CD4-positive, alpha-beta memory T cell (primary cell): ENCODE measurements around the gene RIPK4. TPM values are rescaled to one million over a fixed set of nuclear protein-coding genes. Genes with fewer than 3 reads are reported as not detected.

Experiments used
- CTCF ChIA-PET: fragments of 350-600 bp; sonication (Branson Sonifier 250); formaldehyde crosslinking; loops from one replicate; lab custom pipeline; 2021; ENCODE audit warnings: inconsistent platforms; ENCODE audit not compliant: partially characterized antibody; lab: Charles Lee
- POLR2A ChIA-PET: fragments of 350-600 bp; sonication (Branson Sonifier 250); formaldehyde crosslinking; loops from one replicate; lab custom pipeline; 2021; ENCODE audit not compliant: partially characterized antibody; lab: Charles Lee
- DNase-seq, 5 donors: peaks; one replicate each; pipeline versions ENCODE4 v3.0.0 to v3.0.0-alpha.2; 2020 to 2022; ENCODE audit warnings: mixed read lengths in 1 of 5
- H3K27ac ChIP-seq: one replicate; pipeline ENCODE4 v1.7.0; 2013; ENCODE audit warnings: low read depth, low read length
- H3K27me3 ChIP-seq: 2 replicates; pipeline ENCODE4 v1.7.0; 2013; ENCODE audit warnings: mild to moderate bottlenecking, low read length, moderate library complexity; ENCODE audit not compliant: insufficient read depth
- H3K36me3 ChIP-seq: 2 replicates; pipeline ENCODE4 v1.7.0; 2013; ENCODE audit warnings: mild to moderate bottlenecking, low read length, moderate library complexity; ENCODE audit not compliant: insufficient read depth
- H3K4me1 ChIP-seq: 2 replicates; pipeline ENCODE4 v1.7.0; 2013; ENCODE audit warnings: mild to moderate bottlenecking, low read length, moderate library complexity; ENCODE audit not compliant: insufficient read depth
- H3K4me3 ChIP-seq, 2 donors: one replicate each; pipeline ENCODE4 v1.7.0; 2013; ENCODE audit warnings: low read length in 2 of 2, mild to moderate bottlenecking in 1 of 2
- H3K9me3 ChIP-seq, 2 donors: one replicate each; pipeline ENCODE4 v1.7.0; 2013; ENCODE audit warnings: low read length in 2 of 2, control low read depth in 1 of 2; ENCODE audit not compliant: control insufficient read depth in 1 of 2
- H3K27ac Mint-ChIP-seq, 7 donors: one replicate each; pipeline ENCODE4 v1.8.0; 2020 to 2021; ENCODE audit warnings: mixed read lengths in 7 of 7, mild to moderate bottlenecking in 6 of 7, inconsistent platforms in 3 of 7, moderate library complexity in 3 of 7
- H3K27me3 Mint-ChIP-seq, 2 donors: one replicate each; pipeline ENCODE4 v1.8.0; 2020 to 2021; ENCODE audit warnings: mixed read lengths in 2 of 2
- H3K36me3 Mint-ChIP-seq, 2 donors: one replicate each; pipeline ENCODE4 v1.8.0; 2020 to 2021; ENCODE audit warnings: mixed read lengths in 2 of 2, inconsistent platforms in 1 of 2, mild to moderate bottlenecking in 1 of 2
- H3K4me1 Mint-ChIP-seq, 4 donors: one replicate each; pipeline ENCODE4 v1.8.0; 2020 to 2021; ENCODE audit warnings: mixed read lengths in 4 of 4, mild to moderate bottlenecking in 1 of 4
- H3K4me3 Mint-ChIP-seq, 8 donors: one replicate each; pipeline ENCODE4 v1.8.0; 2020 to 2021; ENCODE audit warnings: mixed read lengths in 8 of 8, mild to moderate bottlenecking in 7 of 8, moderate library complexity in 6 of 8, inconsistent platforms in 3 of 8
- H3K9me3 Mint-ChIP-seq, 8 donors: one replicate each; pipeline ENCODE4 v1.8.0; 2020 to 2021; ENCODE audit warnings: mixed read lengths in 8 of 8, mild to moderate bottlenecking in 5 of 8, inconsistent platforms in 3 of 8, moderate library complexity in 1 of 8
- intact Hi-C: fragments of 100-400 bp; cut with micrococcal nuclease; formaldehyde crosslinking; loops from one replicate; pipeline ENCODE4 v1.15.1; 2023
- polyA plus RNA-seq, 2 donors: library from polyadenylated mRNA; unstranded; fragments of 300-500 nt; fragmentation: Illumina TruSeq; gene quantifications; one replicate each; pipeline ENCODE4 v1.2.3, GENCODE V29; 2021
- total RNA-seq, 2 experiments: library from RNA; stranded (reverse); gene quantifications; one replicate each; pipeline ENCODE4 v1.2.3, GENCODE V29; 2021

RIPK4 gene
- total and polyA plus RNA-seq, 4 experiments from 2014 or later: 0.16 to 0.36 (median 0.26) TPM; not detected in 1

DNA sequence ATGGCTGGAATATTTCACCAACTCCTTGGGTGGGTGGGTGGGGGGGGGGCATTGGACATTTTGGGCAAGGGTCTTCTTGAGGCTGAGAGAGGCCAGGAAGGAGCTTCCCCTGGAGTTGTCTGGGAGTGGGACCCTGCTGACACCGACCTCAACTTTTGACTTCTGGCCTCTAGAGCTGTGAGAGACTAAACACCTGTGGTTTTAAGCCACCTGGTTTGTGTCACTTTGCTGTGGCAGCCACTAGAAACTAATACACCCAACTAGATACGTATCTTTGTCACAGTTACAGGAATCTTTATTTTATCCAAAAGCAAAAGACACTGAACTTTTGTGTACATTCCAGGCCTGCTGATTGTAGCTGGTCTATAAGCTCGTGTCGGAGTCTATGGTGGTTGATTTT lies 9.9 kb upstream of the RIPK4 start:
- H3K27me3 Mint-ChIP-seq: peaks cover 49 to 60% of the 10 kb centered on the region in 2 donors
- H3K27me3 ChIP-seq: peaks cover 47% of the 10 kb centered on the region

DNA sequence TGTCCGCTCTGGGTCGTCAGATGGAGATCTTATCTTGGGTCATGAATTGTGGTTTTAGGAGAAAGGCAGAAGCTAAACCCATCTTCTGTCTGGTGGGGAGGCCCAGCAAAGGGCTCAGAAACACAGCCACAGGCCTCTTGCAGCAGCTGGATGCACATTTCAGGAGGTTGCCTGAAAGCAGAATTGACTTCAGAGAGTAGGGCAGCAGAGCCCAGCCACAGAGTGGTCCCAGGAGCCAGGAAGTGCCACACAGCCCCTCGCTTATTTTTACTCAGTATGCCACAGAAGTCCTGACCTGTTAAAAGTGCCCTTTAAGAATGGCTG lies 8.3 kb upstream of the RIPK4 start:
- H3K27me3 Mint-ChIP-seq: peaks cover 44 to 62% of the 10 kb centered on the region in 2 donors
- no peaks in the 10 kb centered on the region for H3K36me3 Mint-ChIP-seq
- CTCF ChIA-PET: no interaction called here
- DNase-seq: no peak
- H3K4me3 Mint-ChIP-seq: no peak overlapping the region
- Histone ChIP-seq H3K27ac (no peak overlapping the region), H3K27me3 (peaks cover 38% of the 10 kb centered on the region), H3K36me3 (no peaks in the 10 kb centered on the region), H3K9me3 (no peaks in the 10 kb centered on the region), H3K4me3 (no peak overlapping the region), H3K4me1 (no peaks in the 10 kb centered on the region)
- intact Hi-C loops: no loop called here
- H3K4me1 Mint-ChIP-seq: peaks cover 0 to 8% (median 4%) of the 10 kb centered on the region in 4 donors
- H3K27ac Mint-ChIP-seq: no peak overlapping the region
- POLR2A ChIA-PET: no interaction called here
- H3K9me3 Mint-ChIP-seq: peaks cover 0 to 1% (median 0%) of the 10 kb centered on the region in 8 donors

More for the DNA sequence above, 9.9 kb upstream of the RIPK4 start:
- intact Hi-C loops: no loop called here
- H3K4me3 Mint-ChIP-seq: no peak overlapping the region
- no peaks in the 10 kb centered on the region for H3K4me1 ChIP-seq
- POLR2A ChIA-PET: interaction anchor here (0.5 kb wide), 1 partner anchor 629 kb away, joined by 3 read pairs; no protein-coding TSS in a partner anchor
- no peaks in the 10 kb centered on the region for H3K9me3 ChIP-seq
- no peak overlapping the region for H3K27ac ChIP-seq
- no peaks in the 10 kb centered on the region for H3K36me3 ChIP-seq
- H3K27ac Mint-ChIP-seq: no peak overlapping the region
- DNase-seq: no peak
- CTCF ChIA-PET: interaction anchor here (1.2 kb wide), 1 partner anchor 493 kb away, joined by 6 read pairs; no protein-coding TSS in a partner anchor
- no peaks in the 10 kb centered on the region for H3K36me3 Mint-ChIP-seq
- peaks cover 0 to 8% (median 3%) of the 10 kb centered on the region in 4 donors for H3K4me1 Mint-ChIP-seq
- H3K4me3 ChIP-seq: no peak overlapping the region
- H3K9me3 Mint-ChIP-seq: peaks cover 0 to 1% (median 0%) of the 10 kb centered on the region in 8 donors

DNA sequence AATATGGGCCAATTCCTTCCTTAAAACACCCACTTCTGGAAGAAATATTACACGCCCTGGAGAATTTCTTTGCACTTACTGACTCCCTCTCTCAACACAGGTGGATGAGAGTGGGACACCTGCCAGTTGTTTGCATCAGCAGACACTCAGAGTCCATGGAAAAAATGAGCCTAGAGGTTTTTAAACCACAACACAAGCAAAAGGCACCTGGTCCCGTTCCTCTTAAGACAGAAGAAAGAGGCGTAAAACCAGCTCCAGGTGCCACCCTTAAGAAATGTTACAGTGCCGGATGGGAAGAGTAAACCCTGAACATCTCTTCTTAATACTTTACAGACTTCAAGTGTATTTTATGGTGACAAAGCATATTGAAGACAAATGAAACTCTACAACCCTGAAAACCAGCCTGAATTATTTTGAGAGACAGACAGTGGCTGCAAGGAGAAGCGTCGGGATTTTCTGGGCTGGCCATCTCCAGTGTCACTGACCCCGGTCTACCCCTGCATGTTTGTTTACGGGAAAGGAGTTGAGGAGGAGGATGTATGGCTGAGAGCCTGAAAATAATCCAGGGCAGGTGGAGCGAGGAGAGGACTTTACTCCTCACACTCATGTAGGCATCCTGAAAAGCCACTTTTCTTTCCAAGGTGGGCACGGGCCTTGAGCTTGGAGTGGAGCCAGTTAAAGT lies 7.8 kb upstream of the RIPK4 start:
- no peak overlapping the region for H3K4me3 Mint-ChIP-seq
- Histone ChIP-seq H3K4me3 (no peak overlapping the region), H3K9me3 (no peaks in the 10 kb centered on the region), H3K4me1 (no peaks in the 10 kb centered on the region), H3K36me3 (no peaks in the 10 kb centered on the region), H3K27ac (no peak overlapping the region), H3K27me3 (peaks cover 34% of the 10 kb centered on the region)
- H3K4me1 Mint-ChIP-seq: peaks cover 0 to 7% (median 4%) of the 10 kb centered on the region in 4 donors
- ChIA-PET POLR2A (no interaction called here), CTCF (no interaction called here)
- peaks cover 44 to 64% of the 10 kb centered on the region in 2 donors for H3K27me3 Mint-ChIP-seq
- intact Hi-C loops: no loop called here
- DNase-seq: no peak
- H3K27ac Mint-ChIP-seq: no peak overlapping the region
- peaks cover 0 to 1% (median 0%) of the 10 kb centered on the region in 8 donors for H3K9me3 Mint-ChIP-seq
- H3K36me3 Mint-ChIP-seq: no peaks in the 10 kb centered on the region

DNA sequence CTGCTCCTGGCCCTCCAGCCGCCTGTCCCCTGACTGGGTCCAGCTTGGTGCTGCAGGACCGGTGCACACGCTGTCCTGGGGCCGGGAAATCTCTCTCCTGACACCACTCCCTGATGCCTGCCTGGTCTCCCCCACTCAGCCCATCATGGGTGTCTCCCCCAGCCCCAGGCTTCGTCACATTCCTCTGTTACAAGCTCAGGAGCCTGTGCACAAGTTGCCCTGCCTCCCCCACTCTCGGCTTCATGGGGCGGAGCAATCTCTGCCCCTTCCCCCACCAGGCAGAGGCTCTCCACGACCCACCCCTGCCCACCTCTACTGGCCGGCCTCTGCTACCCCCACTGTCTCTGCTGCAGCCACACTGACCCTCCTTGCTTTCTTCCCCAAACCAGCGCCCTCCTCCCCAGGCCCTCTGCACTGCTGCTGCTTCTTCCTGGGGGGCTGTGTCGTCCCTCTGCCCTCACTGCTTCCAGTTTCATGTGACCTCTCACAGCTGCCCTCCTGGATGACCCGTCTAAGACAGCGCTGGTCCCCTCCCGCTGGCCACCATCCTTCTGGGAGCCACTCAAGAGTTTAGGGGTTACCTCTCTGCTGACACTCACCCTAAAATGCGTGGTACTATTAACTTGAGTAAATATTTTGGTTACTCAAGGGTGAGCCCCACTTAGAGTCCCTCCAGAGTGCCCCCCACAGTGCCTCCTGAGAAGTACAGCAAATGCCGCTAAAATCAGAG lies 5.7 kb upstream of the RIPK4 start:
- H3K4me3 ChIP-seq: no peak overlapping the region
- DNase-seq: no peak
- H3K27me3 ChIP-seq: peaks cover 27% of the 10 kb centered on the region
- ChIA-PET POLR2A (no interaction called here), CTCF (no interaction called here)
- Mint-ChIP-seq H3K27ac (no peak overlapping the region), H3K27me3 (peaks cover 41 to 68% of the 10 kb centered on the region in 2 donors), H3K36me3 (no peaks in the 10 kb centered on the region), H3K4me1 (peaks cover 12 to 22% (median 15%) of the 10 kb centered on the region in 4 donors), H3K4me3 (no peak overlapping the region), H3K9me3 (peaks cover 0 to 5% (median 0%) of the 10 kb centered on the region in 8 donors)
- no peak overlapping the region for H3K27ac ChIP-seq
- no peaks in the 10 kb centered on the region for H3K9me3 ChIP-seq
- H3K4me1 ChIP-seq: peaks cover 11% of the 10 kb centered on the region
- intact Hi-C loops: no loop called here
- H3K36me3 ChIP-seq: no peaks in the 10 kb centered on the region

GRCh38 chr21:41771625-41771945 lies 4.7 kb upstream of the RIPK4 start:
- Mint-ChIP-seq H3K36me3 (no peaks in the 10 kb centered on the region), H3K27ac (no peak overlapping the region), H3K4me1 (peaks cover 16 to 28% (median 20%) of the 10 kb centered on the region in 4 donors), H3K27me3 (peaks cover 46 to 66% of the 10 kb centered on the region in 2 donors), H3K4me3 (no peak overlapping the region), H3K9me3 (peaks cover 0 to 8% (median 0%) of the 10 kb centered on the region in 8 donors)
- H3K4me3 ChIP-seq: no peak overlapping the region
- intact Hi-C loops: no loop called here
- ChIA-PET POLR2A (no interaction called here), CTCF (no interaction called here)
- H3K27me3 ChIP-seq: peaks cover 28% of the 10 kb centered on the region
- no peaks in the 10 kb centered on the region for H3K36me3 ChIP-seq
- H3K9me3 ChIP-seq: no peaks in the 10 kb centered on the region
- no peak for DNase-seq
- no peak overlapping the region for H3K27ac ChIP-seq
- H3K4me1 ChIP-seq: peaks cover 20% of the 10 kb centered on the region

- no peaks in the 10 kb centered on the region for H3K36me3 Mint-ChIP-seq
- H3K9me3 ChIP-seq: no peaks in the 10 kb centered on the region
- H3K27me3 ChIP-seq: peaks cover 28% of the 10 kb centered on the region
- intact Hi-C loops: no loop called here
- CTCF ChIA-PET: no interaction called here
- no peak overlapping the region for H3K4me3 ChIP-seq
- H3K36me3 ChIP-seq: no peaks in the 10 kb centered on the region
- peaks cover 46 to 66% of the 10 kb centered on the region in 2 donors for H3K27me3 Mint-ChIP-seq
- peak overlapping the region in 1 of 7 donors; percentile 10 for H3K27ac Mint-ChIP-seq
- peaks cover 16 to 28% (median 20%) of the 10 kb centered on the region in 4 donors for H3K4me1 Mint-ChIP-seq
- POLR2A ChIA-PET: no interaction called here
- no peak overlapping the region for H3K27ac ChIP-seq
- H3K4me3 Mint-ChIP-seq: peak overlapping the region in 1 of 8 donors; percentile 51
- peaks cover 25% of the 10 kb centered on the region for H3K4me1 ChIP-seq
- H3K9me3 Mint-ChIP-seq: peaks cover 0 to 8% (median 0%) of the 10 kb centered on the region in 8 donors
- DNase-seq: no peak
These were observed 4.2 kb upstream of the RIPK4 start for GRCh38 chr21:41770901-41771624.

GRCh38 chr21:41769933-41770332 lies 3.1 kb upstream of the RIPK4 start:
- Mint-ChIP-seq H3K27me3 (peaks cover 51 to 67% of the 10 kb centered on the region in 2 donors), H3K4me1 (peaks cover 17 to 38% (median 20%) of the 10 kb centered on the region in 4 donors), H3K27ac (peak overlapping the region in 1 of 7 donors; percentile 10), H3K4me3 (peak overlapping the region in 4 of 8 donors; percentile 13 to 57 (median 52)), H3K9me3 (peaks cover 0 to 8% (median 0%) of the 10 kb centered on the region in 8 donors), H3K36me3 (no peaks in the 10 kb centered on the region)
- Histone ChIP-seq H3K36me3 (no peaks in the 10 kb centered on the region), H3K27me3 (peaks cover 29% of the 10 kb centered on the region), H3K4me3 (no peak overlapping the region), H3K27ac (no peak overlapping the region), H3K9me3 (no peaks in the 10 kb centered on the region), H3K4me1 (peaks cover 28% of the 10 kb centered on the region)
- DNase-seq: no peak
- POLR2A ChIA-PET: no interaction called here
- CTCF ChIA-PET: no interaction called here
- intact Hi-C loops: no loop called here
